Esophagus squamous epithelium (tissue), 5 donors: ENCODE results near the gene GNA12. TPM values are rescaled to one million over a fixed set of nuclear protein-coding genes. Genes with fewer than 3 reads are reported as not detected.

Experiments
- DNase-seq: peaks from one replicate; lab custom pipeline; 2025; lab: John Stamatoyannopoulos, UW
- H3K27ac ChIP-seq, 4 donors: fragments of 200-600 bp; sonication (generic); one replicate each; pipeline ENCODE4 v1.5.1; 2016 to 2019; ENCODE audit warnings: mild to moderate bottlenecking in 1 of 4
- H3K27me3 ChIP-seq, 4 donors: fragments of 200-600 bp; sonication (generic); 1 replicate in 3 of 4; 2 replicates in 1 of 4; pipeline versions ENCODE4 v1.5.1 to v1.6.0; 2017 to 2021; ENCODE audit warnings: antibody characterized with exemption in 1 of 4
- H3K36me3 ChIP-seq, 3 donors: fragments of 200-600 bp; sonication (generic); one replicate each; pipeline ENCODE4 v1.5.1; 2016 to 2019
- H3K4me1 ChIP-seq, 3 donors: fragments of 200-600 bp; sonication (generic); one replicate each; pipeline ENCODE4 v1.5.1; 2017 to 2019
- H3K4me3 ChIP-seq, 4 donors: fragments of 200-600 bp; sonication (generic); 1 replicate in 3 of 4; 2 replicates in 1 of 4; pipeline ENCODE4 v1.5.1; 2016 to 2019; ENCODE audit warnings: mild to moderate bottlenecking in 2 of 4, moderate library complexity in 1 of 4
- H3K9me3 ChIP-seq, 3 donors: fragments of 200-600 bp; sonication (generic); one replicate each; pipeline ENCODE4 v1.5.1; 2016 to 2019
- POLR2A ChIP-seq, 4 donors: fragments of 450-650 bp; IDR thresholded peaks; one replicate each; pipeline ENCODE4 v1.6.1; 2017; ENCODE audit warnings: antibody characterized with exemption in 4 of 4, mild to moderate bottlenecking in 4 of 4, moderate library complexity in 3 of 4
- WGBS, 2 donors: methylation state at CpG; one replicate each; pipeline ENCODE4 v1.1.5; 2018; 5-methylcytosine and 5-hydroxymethylcytosine counted together
- intact Hi-C: fragments of 100-400 bp; cut with DNase I; formaldehyde crosslinking; loops from one replicate; pipeline ENCODE4 v1.15.0; 2022
- total RNA-seq, 4 donors: library from RNA; depleted of rRNA; stranded (reverse); fragments of >200 nt; gene quantifications; one replicate each; pipeline ENCODE4 v1.1.0, GENCODE V29; 2016
- TF ChIP-seq, protein P1 (sequence below), 6 experiments: fragments of 450-650 bp in 4 of 6; fragments of 200-600 bp in 2 of 6; sonication (generic) in 2 of 6; IDR thresholded peaks; one replicate each; pipeline ENCODE4 v1.5.1; 2016 to 2019; ENCODE audit warnings: antibody characterized with exemption in 6 of 6, mild to moderate bottlenecking in 4 of 6, moderate library complexity in 4 of 6
- donor health status: DM: yes; HTN: yes; CAD: no.

The GNA12 gene
- total RNA-seq, 4 donors from 2014 or later, result 6.6 to 11.6 (median 7.6) TPM

DNA sequence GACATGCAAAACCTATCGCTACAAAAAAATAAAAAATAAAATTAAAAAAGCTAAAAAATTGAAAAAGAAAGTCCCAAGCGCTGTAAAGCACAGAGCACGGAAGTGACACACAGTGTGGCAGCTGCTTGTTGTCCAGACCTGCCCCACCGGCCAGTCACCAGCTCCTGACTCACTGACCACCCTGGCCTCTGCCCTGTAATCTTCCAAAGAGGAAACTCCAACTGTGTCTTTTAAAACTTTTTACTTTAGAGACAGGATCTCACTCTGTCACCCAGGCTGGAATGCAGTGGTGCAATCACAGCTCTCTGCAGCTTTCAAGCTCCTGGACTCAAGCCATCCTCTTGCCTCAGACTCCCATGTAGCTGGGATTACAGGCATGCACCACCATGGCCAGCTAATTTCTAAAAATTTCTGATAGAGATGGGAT lies 23.6 kb downstream of the GNA12 start:
- Histone ChIP-seq H3K36me3 (no peaks in the 10 kb centered on the region), H3K27ac (peak overlapping the region in 3 of 4 donors; percentile 51 to 66 (median 51)), H3K27me3 (no peaks in the 10 kb centered on the region), H3K4me3 (no peak overlapping the region), H3K4me1 (peaks cover 15 to 68% (median 28%) of the 10 kb centered on the region in 3 donors), H3K9me3 (no peaks in the 10 kb centered on the region)
- intact Hi-C loops, result no loop called here
- TF ChIP-seq, protein P1, sequence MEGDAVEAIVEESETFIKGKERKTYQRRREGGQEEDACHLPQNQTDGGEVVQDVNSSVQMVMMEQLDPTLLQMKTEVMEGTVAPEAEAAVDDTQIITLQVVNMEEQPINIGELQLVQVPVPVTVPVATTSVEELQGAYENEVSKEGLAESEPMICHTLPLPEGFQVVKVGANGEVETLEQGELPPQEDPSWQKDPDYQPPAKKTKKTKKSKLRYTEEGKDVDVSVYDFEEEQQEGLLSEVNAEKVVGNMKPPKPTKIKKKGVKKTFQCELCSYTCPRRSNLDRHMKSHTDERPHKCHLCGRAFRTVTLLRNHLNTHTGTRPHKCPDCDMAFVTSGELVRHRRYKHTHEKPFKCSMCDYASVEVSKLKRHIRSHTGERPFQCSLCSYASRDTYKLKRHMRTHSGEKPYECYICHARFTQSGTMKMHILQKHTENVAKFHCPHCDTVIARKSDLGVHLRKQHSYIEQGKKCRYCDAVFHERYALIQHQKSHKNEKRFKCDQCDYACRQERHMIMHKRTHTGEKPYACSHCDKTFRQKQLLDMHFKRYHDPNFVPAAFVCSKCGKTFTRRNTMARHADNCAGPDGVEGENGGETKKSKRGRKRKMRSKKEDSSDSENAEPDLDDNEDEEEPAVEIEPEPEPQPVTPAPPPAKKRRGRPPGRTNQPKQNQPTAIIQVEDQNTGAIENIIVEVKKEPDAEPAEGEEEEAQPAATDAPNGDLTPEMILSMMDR (IDR thresholded peaks at IDR 0.05), result no peak
- no peak for TF ChIP-seq POLR2A (IDR thresholded peaks at IDR 0.05)
- WGBS, 2 donors, result 68 to 70% methylated on average over 4 of the region's 4 CpGs
- DNase-seq, result no peak

DNA sequence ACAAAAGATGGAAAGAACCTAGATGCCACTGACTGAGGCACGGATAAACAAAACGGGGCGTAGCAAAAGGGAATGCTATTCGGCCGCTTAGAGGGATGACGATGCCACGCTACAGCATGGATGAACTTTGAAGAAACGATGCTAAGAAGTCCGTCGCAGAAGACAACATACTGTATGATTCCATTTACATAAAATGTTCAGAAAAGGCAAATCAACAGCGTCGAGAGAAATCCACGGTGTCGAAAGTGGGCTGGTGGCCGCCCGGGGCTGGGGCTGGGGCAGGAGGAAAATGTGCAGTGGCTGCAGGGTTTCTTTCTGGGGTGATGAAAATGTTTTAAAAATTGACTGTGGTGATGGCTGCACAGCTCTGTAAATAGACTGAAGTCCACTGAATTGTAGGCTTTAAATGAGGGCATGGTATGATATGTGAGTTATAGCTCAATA lies 24.1 kb downstream of the GNA12 start:
- 93 to 98% methylated on average over 16 of the region's 16 CpGs for WGBS, 2 donors
- H3K4me1 ChIP-seq, result peaks cover 15 to 63% (median 28%) of the 10 kb centered on the region in 3 donors

DNA sequence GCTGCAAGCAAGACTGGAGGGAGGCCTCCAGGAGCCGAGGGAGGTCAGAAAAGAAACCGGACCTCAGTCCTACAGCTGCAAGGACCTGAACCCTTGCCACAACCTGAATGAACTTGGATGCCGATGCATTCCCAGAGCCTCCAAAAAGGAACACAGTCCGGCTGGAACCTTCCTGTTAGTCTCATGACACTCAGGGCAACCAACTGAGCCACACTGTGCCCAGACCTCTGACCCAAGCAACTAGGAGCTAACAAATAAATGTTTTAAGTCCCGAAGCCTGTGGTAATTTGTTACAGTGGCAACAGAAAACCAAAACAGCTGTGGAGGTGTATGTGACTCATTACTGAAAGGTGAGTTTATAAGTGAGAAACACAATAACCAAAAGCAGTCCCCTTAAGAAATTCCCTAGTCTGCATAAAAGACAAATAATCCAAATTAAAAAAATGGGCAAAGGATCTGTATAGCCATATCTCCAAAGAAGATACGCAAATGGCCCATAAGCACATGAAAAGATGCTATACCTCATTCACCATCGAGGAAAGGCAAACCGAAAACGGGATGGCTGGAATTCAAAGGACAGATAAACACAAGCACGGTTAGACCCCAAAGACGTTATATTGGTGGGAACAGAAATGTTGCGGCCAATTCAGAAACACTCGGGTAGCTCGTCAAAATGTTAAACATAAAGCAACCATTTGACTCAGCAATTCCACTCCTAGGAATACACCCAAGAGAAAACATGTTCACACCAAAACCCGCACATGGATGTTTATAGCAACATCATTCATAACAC lies 24.8 kb downstream of the GNA12 start:
- Histone ChIP-seq H3K36me3 (no peaks in the 10 kb centered on the region), H3K27me3 (no peaks in the 10 kb centered on the region), H3K4me1 (peaks cover 15 to 61% (median 28%) of the 10 kb centered on the region in 3 donors), H3K4me3 (no peak overlapping the region), H3K9me3 (no peaks in the 10 kb centered on the region), H3K27ac (no peak overlapping the region)
- intact Hi-C loops, result no loop called here
- no peak for DNase-seq
- TF ChIP-seq, protein P1 (IDR thresholded peaks at IDR 0.05), result no peak
- TF ChIP-seq POLR2A (IDR thresholded peaks at IDR 0.05), result no peak
- WGBS, 2 donors, result 83 to 90% methylated on average over 13 of the region's 15 CpGs

More for the DNA sequence above, 24.1 kb downstream of the GNA12 start:
- H3K9me3 ChIP-seq, result no peaks in the 10 kb centered on the region
- H3K36me3 ChIP-seq, result no peaks in the 10 kb centered on the region
- no peak for TF ChIP-seq POLR2A (IDR thresholded peaks at IDR 0.05)
- TF ChIP-seq, protein P1 (IDR thresholded peaks at IDR 0.05), result no peak
- no peak overlapping the region for H3K4me3 ChIP-seq
- no peak for DNase-seq
- intact Hi-C loops, result no loop called here
- peak overlapping the region in 3 of 4 donors; percentile 9 to 47 (median 46) for H3K27ac ChIP-seq
- H3K27me3 ChIP-seq, result no peaks in the 10 kb centered on the region

DNA sequence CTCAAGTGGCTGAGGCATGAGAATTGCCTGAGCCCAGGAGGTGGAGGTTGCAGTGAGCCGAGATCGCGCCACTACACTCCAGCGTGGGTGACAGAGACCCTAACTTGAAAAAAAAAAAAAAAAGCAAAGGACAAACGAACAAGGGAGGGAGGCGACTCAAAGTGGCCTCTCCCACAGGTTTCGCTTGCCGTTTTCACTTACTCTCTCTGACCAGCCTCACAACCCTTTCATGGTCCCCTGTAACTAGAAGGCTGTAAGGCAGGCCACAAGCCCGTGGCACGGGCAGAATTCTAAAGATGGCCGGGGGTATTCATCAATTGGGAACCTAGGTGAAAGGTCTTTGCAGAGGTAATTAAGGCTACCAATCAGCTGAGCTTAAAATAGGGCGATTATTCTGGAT lies 25.5 kb downstream of the GNA12 start:
- H3K4me1 ChIP-seq, result peaks cover 15 to 54% (median 28%) of the 10 kb centered on the region in 3 donors

More for the DNA sequence above, 25.5 kb downstream of the GNA12 start:
- TF ChIP-seq, protein P1 (IDR thresholded peaks at IDR 0.05), result no peak
- no peak for TF ChIP-seq POLR2A (IDR thresholded peaks at IDR 0.05)
- no peak overlapping the region for H3K27ac ChIP-seq
- DNase-seq, result no peak
- intact Hi-C loops, result no loop called here
- no peak overlapping the region for H3K4me3 ChIP-seq
- WGBS, 2 donors, result 85 to 89% methylated on average over 12 of the region's 12 CpGs
- no peaks in the 10 kb centered on the region for H3K36me3 ChIP-seq
- H3K27me3 ChIP-seq, result no peaks in the 10 kb centered on the region
- H3K9me3 ChIP-seq, result no peaks in the 10 kb centered on the region
